Measurements from ENCODE around the gene MAGEB3. TPM values are rescaled to one million over a fixed set of nuclear protein-coding genes. Genes with fewer than 3 reads are reported as not detected.

The MAGEB3 gene
- total RNA-seq (2022; extraction: Qiagen RNA extraction; ENCODE audit: low read depth) = not detected in 5 replicates

GRCh38 chrX:30230395-30230794 lies at the start of gene MAGEB3:
Gene MAGEB3 (plus strand): TSS chrX:30230657. CDS start chrX:30235925, 5,268 bp downstream.

GRCh38 chrX:30215357-30215843 lies 15.1 kb upstream of the MAGEB3 start, which contains the start of gene MAGEB2:
Gene MAGEB2 (plus strand): TSS chrX:30215563. CDS start chrX:30218581, 3,018 bp downstream.

GRCh38 chrX:30241724-30242415 lies 11.4 kb downstream of the MAGEB3 start, which contains the start of gene MAGEB4:
Gene MAGEB4 (plus strand): TSS chrX:30242000. CDS start chrX:30242136, 136 bp downstream.

GRCh38 chrX:30246769-30247489 lies 16.5 kb downstream of the MAGEB3 start, which contains the start of gene MAGEB1:
Gene MAGEB1 (plus strand): TSS chrX:30247146. CDS start chrX:30250494, 3,348 bp downstream.

Other genes starting within 250 kb of the MAGEB3 start
- not detected in 5 replicates for gene MAGEB2, start 15.1 kb upstream of the MAGEB3 start, total RNA-seq (2022; extraction: Qiagen RNA extraction; ENCODE audit: low read depth)
- not detected in 5 replicates for gene MAGEB4, start 11.3 kb downstream of the MAGEB3 start, total RNA-seq (2022; extraction: Qiagen RNA extraction; ENCODE audit: low read depth)
- not detected in 5 replicates for gene MAGEB1, start 16.5 kb downstream of the MAGEB3 start, total RNA-seq (2022; extraction: Qiagen RNA extraction; ENCODE audit: low read depth)
- gene NR0B1, start 78.7 kb downstream of the MAGEB3 start, total RNA-seq (2022; extraction: Qiagen RNA extraction; ENCODE audit: low read depth) = 30.5 to 56.1 TPM (median 36.8 TPM) in 5 replicates

Data from A549 treated with CpdA at 1 μM for 4 hours (cell line).